Measurements from ENCODE around the gene FUT4. TPM values are rescaled to one million over a fixed set of nuclear protein-coding genes. Genes with fewer than 3 reads are reported as not detected.
"Not testable (repeated sequence)": the region's sequence is repeated elsewhere in the genome, so short reads cannot be mapped to it uniquely, and the experiment has no call there.

Gene FUT4
- total RNA-seq = 1 to 10 TPM; 6.7 to 6.8 TPM

- POLR2A ChIA-PET = interaction anchor here (0.8 to 1.3 kb wide), 2 partner anchors 31 to 50 kb away, joined by 3 to 4 read pairs; partner anchors contain the start of gene C11orf97
- H3K27me3 Mint-ChIP-seq = no peaks in the 10 kb centered on the region
- peak within 1 kb of the TSS; percentile 100 for H3K27ac Mint-ChIP-seq
- H3K9me3 Mint-ChIP-seq = no peaks in the 10 kb centered on the region
- ATAC-seq (ENCODE audit: low read depth) (peak; percentile 83), DNase-seq (peak; percentile 85)
- peaks cover 9% of the 10 kb centered on the region for H3K36me3 Mint-ChIP-seq
- H3K4me3 Mint-ChIP-seq = peak within 1 kb of the TSS; percentile 99
- H3K4me1 Mint-ChIP-seq = peaks cover 29% of the 10 kb centered on the region
Observed at GRCh38 chr11:94543695-94544645, at the start of gene FUT4. Gene FUT4 (plus strand): TSS chr11:94543921. CDS start chr11:94544134, 213 bp downstream.

- H3K36me3 Mint-ChIP-seq = peaks cover 15% of the 10 kb centered on the region
Observed at GRCh38 chr11:94494126-94494680, 49.5 kb upstream of the FUT4 start.

GRCh38 chr11:94500181-94500580 lies 43.5 kb upstream of the FUT4 start:
- H3K9me3 Mint-ChIP-seq = no peaks in the 10 kb centered on the region
- peaks cover 6% of the 10 kb centered on the region for H3K36me3 Mint-ChIP-seq
- ATAC-seq (ENCODE audit: low read depth) = no peak
- no peaks in the 10 kb centered on the region for H3K27me3 Mint-ChIP-seq
- DNase-seq = no peak
- H3K27ac Mint-ChIP-seq = no peak overlapping the region
- no peak overlapping the region for H3K4me3 Mint-ChIP-seq
- peaks cover 6% of the 10 kb centered on the region for H3K4me1 Mint-ChIP-seq
- POLR2A ChIA-PET = no interaction called here

More at GRCh38 chr11:94494126-94494680, 49.5 kb upstream of the FUT4 start:
- H3K4me1 Mint-ChIP-seq = peaks cover 24% of the 10 kb centered on the region
- peak overlapping the region; percentile 92 for H3K4me3 Mint-ChIP-seq
- no peaks in the 10 kb centered on the region for H3K27me3 Mint-ChIP-seq
- ATAC-seq (ENCODE audit: low read depth) = peak; percentile 75
- no peaks in the 10 kb centered on the region for H3K9me3 Mint-ChIP-seq
- POLR2A ChIA-PET = interaction anchor here (0.6 to 1.0 kb wide), 4 partner anchors 50 to 710 kb away, joined by 3 to 6 read pairs (median 4); partner anchors contain the start of genes MED17, PANX1 and SRSF8
- DNase-seq = no peak
- H3K27ac Mint-ChIP-seq = peak overlapping the region; percentile 85

GRCh38 chr11:94501522-94501921 lies 42.2 kb upstream of the FUT4 start:
- DNase-seq = no peak
- POLR2A ChIA-PET = interaction anchor here (0.8 kb wide), 1 partner anchor 9 kb away, joined by 3 read pairs; no protein-coding TSS in a partner anchor
- no peak for ATAC-seq (ENCODE audit: low read depth)
- Mint-ChIP-seq H3K4me1 (peaks cover 3% of the 10 kb centered on the region), H3K27me3 (no peaks in the 10 kb centered on the region), H3K27ac (no peak overlapping the region), H3K4me3 (no peak overlapping the region), H3K9me3 (no peaks in the 10 kb centered on the region), H3K36me3 (peaks cover 6% of the 10 kb centered on the region)

- POLR2A ChIA-PET = no interaction called here
- no peak overlapping the region for H3K27ac Mint-ChIP-seq
- DNase-seq (no peak), ATAC-seq (ENCODE audit: low read depth) (peak; percentile 33)
- H3K9me3 Mint-ChIP-seq = no peaks in the 10 kb centered on the region
- H3K27me3 Mint-ChIP-seq = peaks cover 4% of the 10 kb centered on the region
- H3K36me3 Mint-ChIP-seq = no peaks in the 10 kb centered on the region
- H3K4me3 Mint-ChIP-seq = no peak overlapping the region
- H3K4me1 Mint-ChIP-seq = no peaks in the 10 kb centered on the region
Observed at GRCh38 chr11:94504689-94505293, 38.9 kb upstream of the FUT4 start.

GRCh38 chr11:94506513-94506912 lies 37.2 kb upstream of the FUT4 start:
- peaks cover 13% of the 10 kb centered on the region for H3K27me3 Mint-ChIP-seq
- H3K4me1 Mint-ChIP-seq; ATAC-seq (ENCODE audit: low read depth); DNase-seq; POLR2A ChIA-PET; H3K4me3 Mint-ChIP-seq; H3K36me3 Mint-ChIP-seq; H3K27ac Mint-ChIP-seq; H3K9me3 Mint-ChIP-seq: not testable (repeated sequence)

- Mint-ChIP-seq H3K27ac (no peak overlapping the region), H3K9me3 (no peaks in the 10 kb centered on the region), H3K27me3 (peaks cover 19% of the 10 kb centered on the region), H3K4me1 (peaks cover 8% of the 10 kb centered on the region), H3K4me3 (no peak overlapping the region), H3K36me3 (no peaks in the 10 kb centered on the region)
- ATAC-seq (ENCODE audit: low read depth) (no peak), DNase-seq (no peak)
- POLR2A ChIA-PET = no interaction called here
Observed at GRCh38 chr11:94507485-94507884, 36.2 kb upstream of the FUT4 start.

- ATAC-seq (ENCODE audit: low read depth) = peak; percentile 87
- Mint-ChIP-seq H3K4me3 (peak within 1 kb of the TSS; percentile 73), H3K9me3 (no peaks in the 10 kb centered on the region), H3K4me1 (peaks cover 14% of the 10 kb centered on the region), H3K27me3 (peaks cover 39% of the 10 kb centered on the region), H3K36me3 (no peaks in the 10 kb centered on the region), H3K27ac (no peak within 1 kb of the TSS)
- peak; percentile 67 for DNase-seq
- POLR2A ChIA-PET = interaction anchor here (0.9 to 1.2 kb wide), 2 partner anchors 15 to 32 kb away, joined by 3 to 4 read pairs; partner anchors contain the start of gene FUT4
Observed at GRCh38 chr11:94511932-94512781, 31.6 kb upstream of the FUT4 start, which contains the start of gene C11orf97. Gene C11orf97 (plus strand): TSS chr11:94512461. CDS start chr11:94512529, 68 bp downstream.

GRCh38 chr11:94513091-94513490 lies 30.6 kb upstream of the FUT4 start:
- Mint-ChIP-seq H3K9me3 (no peaks in the 10 kb centered on the region), H3K36me3 (no peaks in the 10 kb centered on the region), H3K27me3 (peaks cover 42% of the 10 kb centered on the region), H3K27ac (no peak overlapping the region), H3K4me3 (no peak overlapping the region), H3K4me1 (peaks cover 14% of the 10 kb centered on the region)
- no peak for DNase-seq
- POLR2A ChIA-PET = interaction anchor here (1.2 kb wide), 1 partner anchor 31 kb away, joined by 4 read pairs; the partner anchor contains the start of gene FUT4
- no peak for ATAC-seq (ENCODE audit: low read depth)

GRCh38 chr11:94515398-94515797 lies 28.3 kb upstream of the FUT4 start:
- Mint-ChIP-seq H3K9me3 (no peaks in the 10 kb centered on the region), H3K27me3 (peaks cover 38% of the 10 kb centered on the region), H3K27ac (no peak overlapping the region), H3K4me3 (no peak overlapping the region), H3K36me3 (no peaks in the 10 kb centered on the region), H3K4me1 (peaks cover 14% of the 10 kb centered on the region)
- POLR2A ChIA-PET = no interaction called here
- DNase-seq = no peak
- no peak for ATAC-seq (ENCODE audit: low read depth)

GRCh38 chr11:94516725-94517124 lies 27.0 kb upstream of the FUT4 start:
- Mint-ChIP-seq H3K27me3 (peaks cover 27% of the 10 kb centered on the region), H3K36me3 (no peaks in the 10 kb centered on the region), H3K4me1 (peaks cover 13% of the 10 kb centered on the region), H3K27ac (no peak overlapping the region), H3K4me3 (no peak overlapping the region), H3K9me3 (no peaks in the 10 kb centered on the region)
- DNase-seq = no peak
- no peak for ATAC-seq (ENCODE audit: low read depth)
- POLR2A ChIA-PET = no interaction called here

- DNase-seq (no peak), ATAC-seq (ENCODE audit: low read depth) (no peak)
- POLR2A ChIA-PET = interaction anchor here (0.7 kb wide), 1 partner anchor 451 kb away, joined by 3 read pairs; no protein-coding TSS in a partner anchor
- Mint-ChIP-seq H3K4me3 (no peak overlapping the region), H3K27ac (no peak overlapping the region), H3K4me1 (no peaks in the 10 kb centered on the region), H3K36me3 (no peaks in the 10 kb centered on the region), H3K9me3 (no peaks in the 10 kb centered on the region), H3K27me3 (peaks cover 20% of the 10 kb centered on the region)
Observed at GRCh38 chr11:94518300-94518699, 25.4 kb upstream of the FUT4 start.

All from activated naive CD8-positive, alpha-beta T cell treated with anti-CD3 and anti-CD28 coated beads, Interleukin-2, amount 10 ng/mL, durations not matched to agents 7 days and 5 days (primary cell).